ENCODE results near the gene TECPR2. TPM values are rescaled to one million over a fixed set of nuclear protein-coding genes. Genes with fewer than 3 reads are reported as not detected.

TECPR2 gene
- total and polyA plus RNA-seq, 2 of the 13 experiments (the other 11 are each of a cell fraction or from before 2014, with no cell fraction given), result 3.5 to 5.7 TPM

DNA sequence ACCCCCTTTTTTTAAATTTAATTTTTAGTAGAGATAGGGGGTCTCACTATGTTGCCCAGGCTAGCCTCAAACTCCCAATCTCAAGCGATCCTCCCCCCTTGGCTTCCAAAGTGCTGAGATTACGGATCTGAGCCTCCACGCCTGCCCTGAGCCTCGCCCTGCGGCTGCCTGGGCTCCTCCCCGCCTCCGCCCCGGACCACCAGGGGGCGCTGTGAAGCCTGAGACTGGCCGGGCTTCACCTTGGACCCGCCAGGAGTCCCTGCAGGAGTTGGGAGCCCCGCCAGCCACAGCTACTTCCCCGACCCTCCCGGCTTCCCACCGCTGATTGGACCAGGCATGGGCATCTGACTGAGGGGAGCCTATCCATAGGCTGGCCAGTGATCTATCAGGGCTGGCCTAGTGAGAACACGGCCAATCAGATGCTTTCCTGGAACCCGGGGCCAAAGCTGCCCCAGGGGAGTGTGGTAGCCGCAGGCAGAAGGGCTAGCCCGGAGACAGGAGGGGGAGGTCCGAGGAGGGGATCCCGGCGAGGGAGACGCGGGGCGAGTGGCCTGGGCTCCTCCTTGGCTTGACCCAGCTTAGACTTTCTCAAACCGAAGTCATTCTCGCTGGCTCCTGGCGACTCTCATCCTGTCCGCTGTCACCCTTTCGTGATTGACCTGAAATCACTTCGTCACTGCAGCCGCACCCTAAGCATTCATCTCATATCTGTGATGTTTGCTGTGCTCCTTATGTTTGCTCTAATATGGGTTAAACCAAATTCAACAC is 161.9 kb downstream of the TECPR2 start (continued):
- TF ChIP-seq ZNF335 (CRISPR knock-in tag; IDR thresholded peaks at IDR 0.05) (no peak), MIER3 (CRISPR knock-in tag; IDR thresholded peaks at IDR 0.05; ENCODE audit: borderline replicate concordance) (peak; percentile 79), PRPF4 (IDR thresholded peaks at IDR 0.05; ENCODE audit: low read depth, low read length, poor library complexity, severe bottlenecking) (no peak), ZNF296 (CRISPR knock-in tag; conservative IDR thresholded peaks at IDR 0.05) (no peak), POLR2AphosphoS5 (IDR thresholded peaks at IDR 0.05; ENCODE audit: low read depth, low read length) (peak; percentile 90), SMAD9 (CRISPR knock-in tag; IDR thresholded peaks at IDR 0.05) (no peak), ZNF432 (CRISPR knock-in tag; IDR thresholded peaks at IDR 0.05; ENCODE audit: borderline replicate concordance) (no peak), ZSCAN21 (CRISPR knock-in tag; IDR thresholded peaks at IDR 0.05; ENCODE audit: borderline replicate concordance) (peak; percentile 61; the same call in 1 of the 2 replicates), PHF21A (CRISPR knock-in tag; IDR thresholded peaks at IDR 0.05) (peak; percentile 92), ZBTB20 (CRISPR knock-in tag; IDR thresholded peaks at IDR 0.05; ENCODE audit: borderline replicate concordance, low read depth) (0 out of 2 replicates have a peak, but pooled peaks have one; percentile 15), ZNF598 (CRISPR knock-in tag; IDR thresholded peaks at IDR 0.05; ENCODE audit: borderline replicate concordance) (peak; percentile 87; the same call in 1 of the 2 replicates), MEIS2 (CRISPR knock-in tag; IDR thresholded peaks at IDR 0.05) (peak; percentile 22; the same call in 1 of the 2 replicates), MYC (CRISPR knock-in tag; IDR thresholded peaks at IDR 0.05; ENCODE audit: borderline replicate concordance) (peak; percentile 81), ZBTB1 (CRISPR knock-in tag; IDR thresholded peaks at IDR 0.05; ENCODE audit: borderline replicate concordance) (no peak), KDM2A (CRISPR knock-in tag; IDR thresholded peaks at IDR 0.05; ENCODE audit: borderline replicate concordance, low read depth) (peak; percentile 83), ADNP (CRISPR knock-in tag; IDR thresholded peaks at IDR 0.05) (no peak), TAF15 (IDR thresholded peaks at IDR 0.05; ENCODE audit: low read depth, low read length, poor library complexity, severe bottlenecking) (no peak), PHF20 (CRISPR knock-in tag; IDR thresholded peaks at IDR 0.05) (peak; percentile 56), GLI4 (CRISPR knock-in tag; IDR thresholded peaks at IDR 0.05; ENCODE audit: borderline replicate concordance) (peak; percentile 49; the same call in 1 of the 2 replicates), RARG (CRISPR knock-in tag; IDR thresholded peaks at IDR 0.05; ENCODE audit: low read depth) (no peak)
- TF ChIP-seq, protein P1, sequence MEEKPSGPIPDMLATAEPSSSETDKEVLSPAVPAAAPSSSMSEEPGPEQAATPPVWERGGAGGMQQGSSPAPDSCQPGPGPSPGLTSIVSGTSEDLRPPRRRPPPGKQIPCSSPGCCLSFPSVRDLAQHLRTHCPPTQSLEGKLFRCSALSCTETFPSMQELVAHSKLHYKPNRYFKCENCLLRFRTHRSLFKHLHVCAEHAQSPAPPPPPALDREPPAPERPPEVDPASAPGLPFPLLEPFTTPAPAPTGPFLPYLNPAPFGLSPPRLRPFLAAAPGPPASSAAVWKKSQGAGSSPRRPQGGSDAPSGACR (CRISPR knock-in tag; IDR thresholded peaks at IDR 0.05), result peak; percentile 76; the same call in 1 of the 2 replicates
- TF ChIP-seq, protein P2, sequence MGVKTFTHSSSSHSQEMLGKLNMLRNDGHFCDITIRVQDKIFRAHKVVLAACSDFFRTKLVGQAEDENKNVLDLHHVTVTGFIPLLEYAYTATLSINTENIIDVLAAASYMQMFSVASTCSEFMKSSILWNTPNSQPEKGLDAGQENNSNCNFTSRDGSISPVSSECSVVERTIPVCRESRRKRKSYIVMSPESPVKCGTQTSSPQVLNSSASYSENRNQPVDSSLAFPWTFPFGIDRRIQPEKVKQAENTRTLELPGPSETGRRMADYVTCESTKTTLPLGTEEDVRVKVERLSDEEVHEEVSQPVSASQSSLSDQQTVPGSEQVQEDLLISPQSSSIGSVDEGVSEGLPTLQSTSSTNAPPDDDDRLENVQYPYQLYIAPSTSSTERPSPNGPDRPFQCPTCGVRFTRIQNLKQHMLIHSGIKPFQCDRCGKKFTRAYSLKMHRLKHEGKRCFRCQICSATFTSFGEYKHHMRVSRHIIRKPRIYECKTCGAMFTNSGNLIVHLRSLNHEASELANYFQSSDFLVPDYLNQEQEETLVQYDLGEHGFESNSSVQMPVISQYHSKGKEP (CRISPR knock-in tag; IDR thresholded peaks at IDR 0.05), result no peak
- TF ChIP-seq, protein P3, sequence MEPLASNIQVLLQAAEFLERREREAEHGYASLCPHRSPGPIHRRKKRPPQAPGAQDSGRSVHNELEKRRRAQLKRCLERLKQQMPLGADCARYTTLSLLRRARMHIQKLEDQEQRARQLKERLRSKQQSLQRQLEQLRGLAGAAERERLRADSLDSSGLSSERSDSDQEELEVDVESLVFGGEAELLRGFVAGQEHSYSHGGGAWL (CRISPR knock-in tag; IDR thresholded peaks at IDR 0.05), result peak; percentile 85
- TF ChIP-seq, protein P4, sequence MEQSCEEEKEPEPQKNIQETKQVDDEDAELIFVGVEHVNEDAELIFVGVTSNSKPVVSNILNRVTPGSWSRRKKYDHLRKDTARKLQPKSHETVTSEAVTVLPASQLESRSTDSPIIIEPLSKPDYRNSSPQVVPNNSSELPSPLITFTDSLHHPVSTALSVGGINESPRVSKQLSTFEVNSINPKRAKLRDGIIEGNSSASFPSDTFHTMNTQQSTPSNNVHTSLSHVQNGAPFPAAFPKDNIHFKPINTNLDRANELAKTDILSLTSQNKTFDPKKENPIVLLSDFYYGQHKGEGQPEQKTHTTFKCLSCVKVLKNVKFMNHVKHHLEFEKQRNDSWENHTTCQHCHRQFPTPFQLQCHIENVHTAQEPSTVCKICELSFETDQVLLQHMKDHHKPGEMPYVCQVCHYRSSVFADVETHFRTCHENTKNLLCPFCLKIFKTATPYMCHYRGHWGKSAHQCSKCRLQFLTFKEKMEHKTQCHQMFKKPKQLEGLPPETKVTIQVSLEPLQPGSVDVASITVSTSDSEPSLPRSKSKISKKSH (CRISPR knock-in tag; IDR thresholded peaks at IDR 0.05; ENCODE audit: borderline replicate concordance), result peak; percentile 42; the same call in 1 of the 2 replicates
- TF ChIP-seq, protein P5, sequence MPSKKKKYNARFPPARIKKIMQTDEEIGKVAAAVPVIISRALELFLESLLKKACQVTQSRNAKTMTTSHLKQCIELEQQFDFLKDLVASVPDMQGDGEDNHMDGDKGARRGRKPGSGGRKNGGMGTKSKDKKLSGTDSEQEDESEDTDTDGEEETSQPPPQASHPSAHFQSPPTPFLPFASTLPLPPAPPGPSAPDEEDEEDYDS (CRISPR knock-in tag; IDR thresholded peaks at IDR 0.05), result peak; percentile 88
